Stomach (tissue), 4 donors: ENCODE measurements around the gene ZBTB34.

ENCODE experiments used
- EP300 ChIP-seq: sonication (generic); formaldehyde crosslinking; IDR thresholded peaks from one replicate; pipeline ENCODE4 v1.6.1; 2017; ENCODE audit warnings: antibody characterized with exemption
- POLR2A ChIP-seq, 4 donors: fragments of 450-650 bp; IDR thresholded peaks; one replicate each; pipeline ENCODE4 v1.6.1; 2016; ENCODE audit warnings: antibody characterized with exemption in 4 of 4, control low read depth in 2 of 4, mild to moderate bottlenecking in 1 of 4, moderate library complexity in 1 of 4
- POLR2AphosphoS5 ChIP-seq, 3 donors: sonication (generic); formaldehyde crosslinking; IDR thresholded peaks; one replicate each; pipeline ENCODE4 v1.6.1; 2016; ENCODE audit warnings: antibody characterized with exemption in 3 of 3
- TF ChIP-seq, protein P1 (sequence below), 7 experiments: fragments of 450-650 bp in 4 of 7; fragments of 200-600 bp in 3 of 7; sonication (generic) in 3 of 7; IDR thresholded peaks; one replicate each; pipeline ENCODE4 v1.5.1; 2016 to 2019; ENCODE audit warnings: antibody characterized with exemption in 7 of 7, control low read depth in 2 of 7, mild to moderate bottlenecking in 1 of 7

- TF ChIP-seq, protein P1, sequence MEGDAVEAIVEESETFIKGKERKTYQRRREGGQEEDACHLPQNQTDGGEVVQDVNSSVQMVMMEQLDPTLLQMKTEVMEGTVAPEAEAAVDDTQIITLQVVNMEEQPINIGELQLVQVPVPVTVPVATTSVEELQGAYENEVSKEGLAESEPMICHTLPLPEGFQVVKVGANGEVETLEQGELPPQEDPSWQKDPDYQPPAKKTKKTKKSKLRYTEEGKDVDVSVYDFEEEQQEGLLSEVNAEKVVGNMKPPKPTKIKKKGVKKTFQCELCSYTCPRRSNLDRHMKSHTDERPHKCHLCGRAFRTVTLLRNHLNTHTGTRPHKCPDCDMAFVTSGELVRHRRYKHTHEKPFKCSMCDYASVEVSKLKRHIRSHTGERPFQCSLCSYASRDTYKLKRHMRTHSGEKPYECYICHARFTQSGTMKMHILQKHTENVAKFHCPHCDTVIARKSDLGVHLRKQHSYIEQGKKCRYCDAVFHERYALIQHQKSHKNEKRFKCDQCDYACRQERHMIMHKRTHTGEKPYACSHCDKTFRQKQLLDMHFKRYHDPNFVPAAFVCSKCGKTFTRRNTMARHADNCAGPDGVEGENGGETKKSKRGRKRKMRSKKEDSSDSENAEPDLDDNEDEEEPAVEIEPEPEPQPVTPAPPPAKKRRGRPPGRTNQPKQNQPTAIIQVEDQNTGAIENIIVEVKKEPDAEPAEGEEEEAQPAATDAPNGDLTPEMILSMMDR (IDR thresholded peaks at IDR 0.05): no peak
- TF ChIP-seq POLR2A (IDR thresholded peaks at IDR 0.05): no peak
- TF ChIP-seq POLR2AphosphoS5 (IDR thresholded peaks at IDR 0.05): no peak
- TF ChIP-seq EP300: no peak
These were observed 44.1 kb downstream of the ZBTB34 start for GRCh38 chr9:126904586-126904985.
